ENCODE results near the gene CLDN1.

Gene CLDN1

GRCh38 chr3:190261740-190262139 lies 60.5 kb downstream of the CLDN1 start:
- no peak for DNase-seq (ENCODE audit: extremely low read depth, low read depth)

GRCh38 chr3:190261015-190261414 lies 61.2 kb downstream of the CLDN1 start:
- no peak for DNase-seq (ENCODE audit: extremely low read depth, low read depth)
- TF ChIP-seq, protein P1, sequence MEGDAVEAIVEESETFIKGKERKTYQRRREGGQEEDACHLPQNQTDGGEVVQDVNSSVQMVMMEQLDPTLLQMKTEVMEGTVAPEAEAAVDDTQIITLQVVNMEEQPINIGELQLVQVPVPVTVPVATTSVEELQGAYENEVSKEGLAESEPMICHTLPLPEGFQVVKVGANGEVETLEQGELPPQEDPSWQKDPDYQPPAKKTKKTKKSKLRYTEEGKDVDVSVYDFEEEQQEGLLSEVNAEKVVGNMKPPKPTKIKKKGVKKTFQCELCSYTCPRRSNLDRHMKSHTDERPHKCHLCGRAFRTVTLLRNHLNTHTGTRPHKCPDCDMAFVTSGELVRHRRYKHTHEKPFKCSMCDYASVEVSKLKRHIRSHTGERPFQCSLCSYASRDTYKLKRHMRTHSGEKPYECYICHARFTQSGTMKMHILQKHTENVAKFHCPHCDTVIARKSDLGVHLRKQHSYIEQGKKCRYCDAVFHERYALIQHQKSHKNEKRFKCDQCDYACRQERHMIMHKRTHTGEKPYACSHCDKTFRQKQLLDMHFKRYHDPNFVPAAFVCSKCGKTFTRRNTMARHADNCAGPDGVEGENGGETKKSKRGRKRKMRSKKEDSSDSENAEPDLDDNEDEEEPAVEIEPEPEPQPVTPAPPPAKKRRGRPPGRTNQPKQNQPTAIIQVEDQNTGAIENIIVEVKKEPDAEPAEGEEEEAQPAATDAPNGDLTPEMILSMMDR (IDR thresholded peaks at IDR 0.05; ENCODE audit: low read depth, low read length), result no peak

More at GRCh38 chr3:190261740-190262139, 60.5 kb downstream of the CLDN1 start:
- TF ChIP-seq, protein P1 (IDR thresholded peaks at IDR 0.05; ENCODE audit: low read depth, low read length), result no peak

GRCh38 chr3:190260301-190260700 lies 61.9 kb downstream of the CLDN1 start:
- TF ChIP-seq, protein P1 (IDR thresholded peaks at IDR 0.05; ENCODE audit: low read depth, low read length), result no peak
- DNase-seq (ENCODE audit: extremely low read depth, low read depth), result no peak

DNA sequence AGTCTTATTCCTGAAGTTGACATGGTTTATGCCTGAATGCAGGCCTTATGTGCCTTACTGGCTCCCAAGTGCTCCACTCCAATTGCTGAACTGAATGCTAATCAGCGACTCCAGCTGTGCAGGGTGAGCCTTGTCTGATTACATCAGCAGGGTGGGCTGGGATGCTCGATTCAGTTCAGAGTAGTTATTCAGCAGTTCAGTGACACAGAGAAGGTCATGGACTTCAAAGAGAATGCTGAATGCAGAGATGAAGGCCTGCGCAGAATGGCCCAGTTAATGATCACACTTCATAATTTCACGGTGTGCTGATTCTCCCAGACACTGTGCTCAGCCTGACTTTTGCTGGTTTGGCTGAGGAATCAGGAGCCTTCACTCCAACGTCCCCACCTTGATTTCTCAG lies 63.6 kb downstream of the CLDN1 start:
- DNase-seq (ENCODE audit: extremely low read depth, low read depth), result no peak

More for the DNA sequence above, 63.6 kb downstream of the CLDN1 start:
- TF ChIP-seq, protein P1 (IDR thresholded peaks at IDR 0.05; ENCODE audit: low read depth, low read length), result no peak
